ENCODE measurements around the gene TEX2.

TEX2 gene

GRCh38 chr17:64158831-64159590 is 104.0 kb downstream of the TEX2 start:
- no peak for DNase-seq (ENCODE audit: low spot score in 2 of 2)
- in situ Hi-C loops (cut with MboI; ENCODE audit: low sequenced_read_pairs), result no loop called here
- Histone ChIP-seq H3K36me3 (replicated peaks) (peaks cover 7% of the 10 kb centered on the region; the same call in 1 of the 2 replicates), H3K4me3 (no peak overlapping the region), H3K27me3 (ENCODE audit: low read depth) (no peaks in the 10 kb centered on the region), H3K4me1 (0 out of 2 replicates have a peak, but pooled peaks cover 7% of the 10 kb centered on the region), H3K9me3 (no peaks in the 10 kb centered on the region)

DNA sequence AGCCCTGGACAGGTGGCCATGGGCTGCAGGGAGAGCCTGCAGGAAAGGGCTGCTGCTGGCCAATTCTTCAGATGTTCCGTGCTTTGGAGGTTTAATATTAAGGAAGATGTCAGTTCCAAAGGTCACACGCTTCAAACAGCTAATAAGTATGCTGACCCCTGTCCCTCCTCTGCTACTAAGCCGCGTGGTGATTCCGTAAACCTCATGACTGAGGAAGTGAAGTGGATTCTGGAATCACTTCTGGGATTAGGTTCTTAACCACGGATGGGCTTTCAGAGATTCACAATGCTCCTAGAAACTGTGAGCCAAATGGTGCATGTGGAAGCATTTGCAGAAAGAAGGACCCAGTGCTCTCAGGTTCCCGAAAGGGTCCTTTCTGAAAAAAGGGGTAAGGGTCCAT is 104.7 kb downstream of the TEX2 start:
- H3K27me3 ChIP-seq (ENCODE audit: low read depth), result no peaks in the 10 kb centered on the region
- H3K9me3 ChIP-seq, result no peaks in the 10 kb centered on the region
- no peak overlapping the region for H3K4me3 ChIP-seq
- in situ Hi-C loops (cut with MboI; ENCODE audit: low sequenced_read_pairs), result no loop called here
- H3K4me1 ChIP-seq, result 0 out of 2 replicates have a peak, but pooled peaks cover 7% of the 10 kb centered on the region
- DNase-seq (ENCODE audit: low spot score in 2 of 2), result no peak
- peaks cover 13% of the 10 kb centered on the region for H3K36me3 ChIP-seq (replicated peaks)

DNA sequence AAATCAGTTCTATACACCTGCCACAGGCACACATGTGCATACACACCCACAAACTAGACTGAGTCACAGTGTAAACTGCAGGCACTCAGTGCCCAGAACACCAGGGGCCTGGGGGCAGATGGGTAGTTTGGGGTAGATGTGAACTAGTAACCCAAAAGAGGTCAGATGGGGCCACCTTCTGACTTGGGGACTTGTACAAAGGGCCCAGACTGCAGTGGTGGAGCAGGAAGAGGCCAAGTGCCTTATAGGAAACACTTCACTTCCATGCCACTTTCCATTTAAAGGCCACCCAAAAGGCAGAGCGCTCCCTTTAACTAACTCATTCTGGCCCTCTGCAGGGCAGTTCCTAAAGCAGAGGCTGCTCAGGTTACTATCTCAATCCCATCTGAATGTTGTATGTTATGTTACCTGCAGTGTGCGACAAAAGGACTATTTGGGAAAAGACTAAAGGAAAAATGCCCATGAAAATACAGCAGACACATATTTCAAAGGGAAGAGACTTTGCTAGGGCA is 105.3 kb downstream of the TEX2 start:
- Histone ChIP-seq H3K9me3 (no peaks in the 10 kb centered on the region), H3K4me3 (no peak overlapping the region), H3K4me1 (0 out of 2 replicates have a peak, but pooled peaks cover 7% of the 10 kb centered on the region), H3K36me3 (replicated peaks) (peaks cover 18% of the 10 kb centered on the region), H3K27me3 (ENCODE audit: low read depth) (no peaks in the 10 kb centered on the region)
- DNase-seq (ENCODE audit: low spot score in 2 of 2), result no peak
- in situ Hi-C loops (cut with MboI; ENCODE audit: low sequenced_read_pairs), result no loop called here

DNA sequence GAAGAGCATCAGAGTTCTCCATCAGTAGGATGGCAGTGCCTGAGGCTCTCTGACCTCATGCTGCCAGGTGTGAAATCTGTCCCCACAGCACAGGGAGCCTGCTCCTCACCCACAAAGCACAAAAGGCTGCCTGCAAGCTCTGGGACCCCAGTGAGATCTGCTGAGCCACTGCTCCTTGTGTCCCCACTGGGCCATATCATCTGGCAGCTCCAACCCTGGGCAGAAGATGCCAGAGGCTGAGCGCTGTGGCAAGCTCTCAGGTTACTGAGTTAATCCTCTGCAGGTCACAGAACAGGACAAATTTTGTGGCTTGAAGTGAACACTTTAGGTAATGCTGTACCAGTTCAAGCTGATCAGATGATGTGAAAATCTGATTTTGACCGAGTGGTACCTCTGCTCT is 106.4 kb downstream of the TEX2 start:
- no peak for DNase-seq (ENCODE audit: low spot score in 2 of 2)
- Histone ChIP-seq H3K9me3 (no peaks in the 10 kb centered on the region), H3K36me3 (replicated peaks) (peaks cover 25% of the 10 kb centered on the region), H3K4me1 (0 out of 2 replicates have a peak, but pooled peaks cover 5% of the 10 kb centered on the region), H3K4me3 (no peak overlapping the region), H3K27me3 (ENCODE audit: low read depth) (no peaks in the 10 kb centered on the region)
- in situ Hi-C loops (cut with MboI; ENCODE audit: low sequenced_read_pairs), result no loop called here

GRCh38 chr17:64155751-64156544 is 107.1 kb downstream of the TEX2 start:
- no peaks in the 10 kb centered on the region for H3K4me1 ChIP-seq
- H3K9me3 ChIP-seq, result no peaks in the 10 kb centered on the region
- in situ Hi-C loops (cut with MboI; ENCODE audit: low sequenced_read_pairs), result no loop called here
- DNase-seq (ENCODE audit: low spot score in 2 of 2), result no peak
- peaks cover 25% of the 10 kb centered on the region for H3K36me3 ChIP-seq (replicated peaks)
- H3K4me3 ChIP-seq, result no peak overlapping the region
- H3K27me3 ChIP-seq (ENCODE audit: low read depth), result no peaks in the 10 kb centered on the region

DNA sequence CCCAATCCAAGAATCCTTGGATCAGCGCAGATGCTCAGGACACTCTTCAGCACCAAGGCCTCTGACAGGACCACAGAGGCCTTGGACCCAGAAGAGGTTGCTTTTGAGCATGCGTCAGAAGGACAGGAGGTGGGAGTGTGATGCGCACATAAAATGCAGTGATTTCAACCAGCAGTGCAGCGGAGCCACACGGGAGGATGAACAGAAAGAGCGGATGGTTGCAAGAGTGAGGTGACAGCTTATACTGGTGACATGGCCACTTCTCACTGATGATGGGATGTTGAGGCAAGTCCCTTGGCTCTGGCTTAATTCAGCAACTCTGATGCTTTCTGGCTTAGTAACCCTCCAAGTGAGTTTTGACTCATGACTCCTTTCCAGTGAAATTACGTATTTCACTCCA is 107.9 kb downstream of the TEX2 start:
- DNase-seq (ENCODE audit: low spot score in 2 of 2), result no peak
- no peak overlapping the region for H3K4me3 ChIP-seq
- no peaks in the 10 kb centered on the region for H3K4me1 ChIP-seq
- in situ Hi-C loops (cut with MboI; ENCODE audit: low sequenced_read_pairs), result no loop called here
- H3K9me3 ChIP-seq, result no peaks in the 10 kb centered on the region
- peaks cover 21% of the 10 kb centered on the region for H3K36me3 ChIP-seq (replicated peaks)
- no peaks in the 10 kb centered on the region for H3K27me3 ChIP-seq (ENCODE audit: low read depth)

GRCh38 chr17:64154717-64155116 is 108.3 kb downstream of the TEX2 start:
- Histone ChIP-seq H3K9me3 (no peaks in the 10 kb centered on the region), H3K36me3 (replicated peaks) (peaks cover 18% of the 10 kb centered on the region), H3K4me1 (no peaks in the 10 kb centered on the region), H3K27me3 (ENCODE audit: low read depth) (no peaks in the 10 kb centered on the region), H3K4me3 (no peak overlapping the region)
- in situ Hi-C loops (cut with MboI; ENCODE audit: low sequenced_read_pairs), result no loop called here
- no peak for DNase-seq (ENCODE audit: low spot score in 2 of 2)

GRCh38 chr17:64154313-64154695 is 108.8 kb downstream of the TEX2 start:
- H3K9me3 ChIP-seq, result no peaks in the 10 kb centered on the region
- peaks cover 18% of the 10 kb centered on the region for H3K36me3 ChIP-seq (replicated peaks)
- in situ Hi-C loops (cut with MboI; ENCODE audit: low sequenced_read_pairs), result no loop called here
- H3K4me3 ChIP-seq, result no peak overlapping the region
- no peaks in the 10 kb centered on the region for H3K27me3 ChIP-seq (ENCODE audit: low read depth)
- no peaks in the 10 kb centered on the region for H3K4me1 ChIP-seq
- DNase-seq (ENCODE audit: low spot score in 2 of 2), result no peak

GRCh38 chr17:64153565-64154312 is 109.3 kb downstream of the TEX2 start:
- in situ Hi-C loops (cut with MboI; ENCODE audit: low sequenced_read_pairs), result no loop called here
- no peaks in the 10 kb centered on the region for H3K9me3 ChIP-seq
- H3K4me3 ChIP-seq, result no peak overlapping the region
- H3K4me1 ChIP-seq, result no peaks in the 10 kb centered on the region
- no peak for DNase-seq (ENCODE audit: low spot score in 2 of 2)
- H3K27me3 ChIP-seq (ENCODE audit: low read depth), result no peaks in the 10 kb centered on the region
- peaks cover 24% of the 10 kb centered on the region for H3K36me3 ChIP-seq (replicated peaks)

DNA sequence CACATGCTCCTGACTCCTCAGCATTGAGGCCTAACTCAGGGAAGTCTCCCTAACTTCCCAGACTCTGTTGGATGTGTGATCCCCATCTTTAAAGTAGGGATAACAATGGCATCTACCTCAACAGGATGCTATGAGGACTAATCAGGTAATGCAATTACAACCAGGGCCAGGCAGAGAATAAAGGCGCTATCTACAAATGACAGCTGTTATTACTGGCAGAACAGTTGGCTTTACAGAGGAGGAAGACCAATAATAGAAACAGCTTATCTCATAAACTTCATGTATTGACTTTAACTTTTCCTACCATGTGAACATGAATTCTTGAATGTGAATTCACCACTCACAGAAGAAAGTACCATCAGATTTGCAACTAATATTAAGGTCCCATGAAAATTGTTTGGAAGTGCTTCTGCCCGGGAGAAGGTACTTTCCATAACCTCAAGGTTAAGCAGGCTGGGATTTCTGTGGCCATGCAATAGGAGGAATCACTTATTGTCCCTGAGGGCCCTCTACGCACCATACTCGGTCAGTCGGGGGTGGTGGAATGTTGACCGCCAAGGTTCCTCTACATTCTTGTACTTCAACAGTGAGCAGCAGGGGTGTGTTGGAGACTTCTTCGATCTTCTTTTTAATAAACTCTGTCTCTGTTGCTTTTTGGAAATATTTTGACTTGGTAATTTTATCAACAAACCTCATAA is 110.5 kb downstream of the TEX2 start:
- Histone ChIP-seq H3K4me3 (no peak overlapping the region), H3K9me3 (no peaks in the 10 kb centered on the region), H3K36me3 (replicated peaks) (peaks cover 28% of the 10 kb centered on the region), H3K4me1 (peaks cover 2% of the 10 kb centered on the region), H3K27me3 (ENCODE audit: low read depth) (no peaks in the 10 kb centered on the region)
- DNase-seq (ENCODE audit: low spot score in 2 of 2), result no peak
- in situ Hi-C loops (cut with MboI; ENCODE audit: low sequenced_read_pairs), result no loop called here

DNA sequence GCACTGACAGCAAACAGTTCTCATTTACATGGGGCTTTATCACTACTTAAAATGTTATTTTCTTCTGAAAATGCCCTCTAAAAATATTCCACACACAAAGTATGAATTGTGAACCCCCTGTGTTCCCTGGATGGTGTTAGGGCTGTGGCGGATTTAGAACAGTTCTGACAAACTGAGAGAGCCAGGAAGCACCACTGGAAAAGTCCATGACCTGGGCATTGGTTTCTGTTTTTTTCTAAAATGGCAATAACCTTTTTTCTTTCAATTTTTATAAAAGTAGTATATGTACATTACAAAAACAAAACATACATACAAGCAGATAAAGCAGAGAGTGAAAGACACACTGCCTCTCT is 112.1 kb downstream of the TEX2 start:
- no peak for DNase-seq (ENCODE audit: low spot score in 2 of 2)
- H3K9me3 ChIP-seq, result no peaks in the 10 kb centered on the region
- H3K4me1 ChIP-seq, result peaks cover 8% of the 10 kb centered on the region
- H3K27me3 ChIP-seq (ENCODE audit: low read depth), result no peaks in the 10 kb centered on the region
- in situ Hi-C loops (cut with MboI; ENCODE audit: low sequenced_read_pairs), result no loop called here
- peaks cover 38% of the 10 kb centered on the region for H3K36me3 ChIP-seq (replicated peaks)
- no peak overlapping the region for H3K4me3 ChIP-seq

DNA sequence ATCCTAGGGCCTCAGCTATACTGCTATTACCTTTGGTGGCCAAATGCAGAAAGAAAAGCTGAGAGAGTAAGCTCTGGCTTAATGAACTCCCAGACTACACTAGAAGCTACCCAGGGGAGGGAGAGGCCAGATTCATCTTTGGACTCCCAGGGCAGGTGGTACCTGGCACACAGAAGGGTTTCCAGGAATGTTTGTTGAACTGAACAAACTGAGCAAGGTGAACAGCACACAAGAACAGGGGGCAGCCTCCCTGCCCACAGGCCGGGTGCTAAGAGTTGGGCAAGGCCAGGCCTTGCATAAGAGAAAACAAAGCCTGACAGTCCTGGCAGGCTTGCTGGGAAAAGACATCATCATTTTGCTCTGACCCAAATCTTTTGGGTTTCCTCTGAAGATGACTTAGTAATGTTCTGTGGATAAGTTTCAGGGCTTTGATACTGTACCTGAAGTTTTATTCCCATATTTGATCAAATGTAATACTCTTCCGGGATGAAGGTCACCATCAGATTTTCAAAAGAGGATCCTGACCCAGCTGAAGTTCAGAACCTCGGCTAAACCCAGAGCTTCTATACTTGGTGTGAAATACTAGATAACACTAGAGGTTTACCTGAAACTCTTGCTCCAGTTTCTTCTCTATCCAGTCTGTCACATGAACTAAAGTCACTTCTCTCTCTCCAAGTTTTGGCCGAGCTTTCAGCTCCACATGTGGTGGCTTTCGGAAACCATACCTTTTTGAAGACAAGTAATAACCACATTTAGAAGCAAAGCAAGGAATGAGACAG is 112.6 kb downstream of the TEX2 start:
- no peak overlapping the region for H3K4me3 ChIP-seq
- DNase-seq (ENCODE audit: low spot score in 2 of 2), result no peak
- no peaks in the 10 kb centered on the region for H3K9me3 ChIP-seq
- in situ Hi-C loops (cut with MboI; ENCODE audit: low sequenced_read_pairs), result no loop called here
- no peaks in the 10 kb centered on the region for H3K27me3 ChIP-seq (ENCODE audit: low read depth)
- H3K36me3 ChIP-seq (replicated peaks), result peaks cover 40% of the 10 kb centered on the region
- peaks cover 8% of the 10 kb centered on the region for H3K4me1 ChIP-seq

- H3K4me1 ChIP-seq, result peaks cover 8% of the 10 kb centered on the region
- no peaks in the 10 kb centered on the region for H3K9me3 ChIP-seq
- in situ Hi-C loops (cut with MboI; ENCODE audit: low sequenced_read_pairs), result loop anchor here (10.0 kb wide), 1 partner anchor 116 kb away; the partner anchor contains the start of gene TEX2
- no peaks in the 10 kb centered on the region for H3K27me3 ChIP-seq (ENCODE audit: low read depth)
- H3K4me3 ChIP-seq, result no peak overlapping the region
- DNase-seq (ENCODE audit: low spot score in 2 of 2), result no peak
- peaks cover 40% of the 10 kb centered on the region for H3K36me3 ChIP-seq (replicated peaks)
Observed at GRCh38 chr17:64149196-64149595, 113.9 kb downstream of the TEX2 start.

Data from HAP-1 (cell line).